ENCODE results near the gene LRRK2. TPM values are rescaled to one million over a fixed set of nuclear protein-coding genes. Genes with fewer than 3 reads are reported as not detected.

Gene LRRK2
- total RNA-seq, 1 donor from 2014 or later, result 37.1 TPM

GRCh38 chr12:40223646-40224045 is 1.2 kb upstream of the LRRK2 start:
- Histone ChIP-seq H3K4me1 (peaks cover 15% of the 10 kb centered on the region), H3K4me3 (peak overlapping the region; percentile 76 to 82), H3K9me3 (no peaks in the 10 kb centered on the region), H3K27me3 (no peaks in the 10 kb centered on the region), H3K36me3 (no peaks in the 10 kb centered on the region), H3K27ac (peak overlapping the region; percentile 96)
- TF ChIP-seq CTCF (IDR thresholded peaks at IDR 0.05) (no peak), POLR2A (IDR thresholded peaks at IDR 0.05) (no peak)
- intact Hi-C loops (cut with DNase I), result no loop called here
- DNase-seq (ENCODE audit: extremely low spot score in 2 of 2), result no peak

GRCh38 chr12:40225337-40225983 is 663 bp downstream of the LRRK2 start:
- peak overlapping the region; percentile 76 to 82 for H3K4me3 ChIP-seq
- H3K4me1 ChIP-seq, result peaks cover 29% of the 10 kb centered on the region
- peak overlapping the region; percentile 96 for H3K27ac ChIP-seq
- H3K27me3 ChIP-seq, result no peaks in the 10 kb centered on the region
- no peak for TF ChIP-seq CTCF (IDR thresholded peaks at IDR 0.05)
- TF ChIP-seq POLR2AphosphoS5 (IDR thresholded peaks at IDR 0.05; ENCODE audit: insufficient read depth in 1 of 2, low read depth in 1 of 2), result no peak
- no peak for TF ChIP-seq POLR2A (IDR thresholded peaks at IDR 0.05)
- DNase-seq (ENCODE audit: extremely low spot score in 2 of 2), result no peak
- no peaks in the 10 kb centered on the region for H3K36me3 ChIP-seq
- intact Hi-C loops (cut with DNase I), result no loop called here
- H3K9me3 ChIP-seq, result no peaks in the 10 kb centered on the region

GRCh38 chr12:40225984-40226602 is 1.3 kb downstream of the LRRK2 start:
- H3K27me3 ChIP-seq, result no peaks in the 10 kb centered on the region
- no peak for DNase-seq (ENCODE audit: extremely low spot score in 2 of 2)
- no peaks in the 10 kb centered on the region for H3K9me3 ChIP-seq
- H3K36me3 ChIP-seq, result no peaks in the 10 kb centered on the region
- TF ChIP-seq POLR2AphosphoS5 (IDR thresholded peaks at IDR 0.05; ENCODE audit: insufficient read depth in 1 of 2, low read depth in 1 of 2), result no peak
- no peak for TF ChIP-seq POLR2A (IDR thresholded peaks at IDR 0.05)
- no peak for TF ChIP-seq CTCF (IDR thresholded peaks at IDR 0.05)
- intact Hi-C loops (cut with DNase I), result no loop called here
- H3K4me3 ChIP-seq, result peak overlapping the region; percentile 76 to 82
- H3K27ac ChIP-seq, result peak overlapping the region; percentile 96
- H3K4me1 ChIP-seq, result peaks cover 30% of the 10 kb centered on the region

GRCh38 chr12:40226705-40227104 is 1.9 kb downstream of the LRRK2 start:
- Histone ChIP-seq H3K36me3 (no peaks in the 10 kb centered on the region), H3K27ac (peak overlapping the region; percentile 96), H3K27me3 (no peaks in the 10 kb centered on the region), H3K4me3 (peak overlapping the region; percentile 76 to 82), H3K9me3 (no peaks in the 10 kb centered on the region), H3K4me1 (peaks cover 30% of the 10 kb centered on the region)
- intact Hi-C loops (cut with DNase I), result no loop called here
- TF ChIP-seq CTCF (IDR thresholded peaks at IDR 0.05) (no peak), POLR2A (IDR thresholded peaks at IDR 0.05) (no peak), POLR2AphosphoS5 (IDR thresholded peaks at IDR 0.05; ENCODE audit: insufficient read depth in 1 of 2, low read depth in 1 of 2) (peak in 1 of 2 donors; percentile 64)
- peak in 1 of 2 donors; percentile 95 for DNase-seq (ENCODE audit: extremely low spot score in 2 of 2)

- Histone ChIP-seq H3K27ac (no peak overlapping the region), H3K4me3 (peak overlapping the region in 1 of 2 donors; percentile 76), H3K27me3 (no peaks in the 10 kb centered on the region), H3K36me3 (no peaks in the 10 kb centered on the region), H3K4me1 (peaks cover 30% of the 10 kb centered on the region), H3K9me3 (no peaks in the 10 kb centered on the region)
- no peak for DNase-seq (ENCODE audit: extremely low spot score in 2 of 2)
- no peak for TF ChIP-seq CTCF (IDR thresholded peaks at IDR 0.05)
- TF ChIP-seq POLR2AphosphoS5 (IDR thresholded peaks at IDR 0.05; ENCODE audit: insufficient read depth in 1 of 2, low read depth in 1 of 2), result no peak
- TF ChIP-seq POLR2A (IDR thresholded peaks at IDR 0.05), result no peak
- intact Hi-C loops (cut with DNase I), result no loop called here
Observed at GRCh38 chr12:40227447-40227846, 2.6 kb downstream of the LRRK2 start.

Data from vagina (tissue), 2 donors.